HG03095 (cell line): ENCODE measurements around the gene PLEKHM1.
A peak's percentile ranks its signal among the peaks of the same experiment; 100 is the strongest.
"Not testable (repeated sequence)": the region's sequence is repeated elsewhere in the genome, so short reads cannot be mapped to it uniquely, and the experiment has no call there.

Experiments
- ATAC-seq: cut with Tn5 transposase; IDR thresholded peaks from one replicate; pipeline ENCODE4 v1.9.1; 2021; ENCODE audit warnings: moderate library complexity; ENCODE audit not compliant: unreplicated experiment

PLEKHM1 gene

GRCh38 chr17:45461524-45462327, 28.8 kb downstream of the PLEKHM1 start:
- peak; percentile 90 for ATAC-seq

GRCh38 chr17:45460422-45460821, 30.1 kb downstream of the PLEKHM1 start:
- ATAC-seq, result not testable (repeated sequence)

GRCh38 chr17:45454341-45454740, 36.2 kb downstream of the PLEKHM1 start:
- not testable (repeated sequence) for ATAC-seq

DNA sequence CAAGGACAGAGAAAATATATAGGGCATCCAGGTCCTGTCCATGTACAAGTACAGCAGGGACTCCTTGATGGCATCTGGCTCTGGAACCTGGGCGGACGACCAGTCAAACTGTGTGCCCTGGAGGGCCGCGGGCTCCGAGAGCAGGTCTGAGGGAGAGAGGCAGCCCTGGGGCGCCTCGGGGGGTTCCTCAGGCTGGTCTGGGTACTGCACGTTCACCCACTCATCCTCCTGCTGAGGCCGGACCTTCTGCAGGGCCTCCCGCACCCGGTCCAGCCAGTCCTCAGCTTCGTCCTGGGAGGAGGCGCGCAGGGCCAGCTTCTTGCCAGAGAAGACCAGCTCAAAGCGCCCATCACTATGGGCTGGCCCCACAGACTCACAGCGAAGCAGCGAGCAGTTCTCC, 36.8 kb downstream of the PLEKHM1 start:
- ATAC-seq, result not testable (repeated sequence)

- not testable (repeated sequence) for ATAC-seq
Measured at GRCh38 chr17:45453225-45453534, 37.3 kb downstream of the PLEKHM1 start.

GRCh38 chr17:45452329-45453224, 37.9 kb downstream of the PLEKHM1 start:
- not testable (repeated sequence) for ATAC-seq

DNA sequence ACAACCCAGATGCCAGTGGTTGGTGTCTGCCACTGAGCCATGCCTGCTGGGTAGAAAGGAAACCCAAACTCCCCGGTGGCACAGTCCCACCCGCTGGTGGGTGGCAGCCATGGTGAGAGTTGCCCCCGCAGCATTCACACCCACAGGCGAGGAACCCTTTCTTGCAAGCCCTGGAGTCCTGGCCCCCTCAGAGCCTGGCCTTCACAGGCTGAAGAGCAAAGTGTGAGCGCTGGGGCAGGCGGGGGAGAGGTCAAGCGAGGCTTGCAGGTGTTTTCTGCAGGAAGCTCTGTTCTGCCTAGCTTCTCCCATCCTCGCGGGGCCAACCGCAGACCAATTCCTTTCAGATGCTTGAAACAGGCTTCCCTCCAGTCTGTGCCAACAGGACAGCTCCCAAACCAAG, 38.9 kb downstream of the PLEKHM1 start:
- not testable (repeated sequence) for ATAC-seq

GRCh38 chr17:45451131-45451530, 39.4 kb downstream of the PLEKHM1 start:
- ATAC-seq, result no peak

DNA sequence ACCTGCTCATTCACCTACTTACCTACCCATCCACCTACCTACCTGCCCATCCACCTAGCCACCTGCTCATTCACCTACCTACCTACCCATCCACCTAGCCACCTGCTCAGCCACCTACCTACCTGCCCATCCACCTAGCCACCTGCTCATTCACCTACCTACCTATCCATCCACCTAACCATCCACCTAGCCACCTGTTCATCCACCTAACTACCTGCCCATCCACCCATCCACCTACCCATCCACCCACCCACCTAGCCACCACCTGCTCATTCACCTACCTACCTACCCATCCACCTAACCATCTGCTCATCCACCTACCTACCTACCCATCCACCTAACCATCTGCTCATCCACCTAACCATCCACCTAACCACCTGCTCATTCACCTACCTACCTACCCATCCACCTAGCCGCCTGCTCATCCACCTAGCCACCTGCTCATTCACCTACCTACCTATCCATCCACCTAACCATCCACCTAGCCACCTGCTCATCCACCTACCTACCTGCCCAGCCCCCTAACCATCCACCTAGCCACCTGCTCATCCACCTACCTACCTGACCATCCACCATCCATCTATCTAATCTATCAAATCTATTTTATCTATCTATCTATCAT, 40.7 kb downstream of the PLEKHM1 start:
- not testable (repeated sequence) for ATAC-seq

GRCh38 chr17:45449260-45449659, 41.3 kb downstream of the PLEKHM1 start:
- not testable (repeated sequence) for ATAC-seq

DNA sequence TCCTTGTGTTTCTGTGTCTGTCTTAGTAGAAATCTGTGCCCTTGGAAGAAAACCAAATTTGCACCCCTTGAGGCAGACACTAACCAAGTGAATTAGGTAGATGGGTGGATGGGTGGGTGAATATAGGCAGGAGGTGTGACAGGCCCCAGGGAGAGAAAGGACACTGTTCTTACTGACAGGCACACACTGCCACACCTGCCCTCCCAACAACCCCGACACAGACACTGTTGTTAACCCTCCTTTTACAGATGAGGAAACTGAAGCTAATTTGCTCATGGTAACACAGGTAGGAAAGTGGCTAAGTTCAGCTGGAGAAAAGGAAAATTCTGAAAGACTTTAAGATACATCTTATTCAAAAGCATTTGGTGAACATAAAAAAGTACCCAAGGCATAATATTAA, 42.0 kb downstream of the PLEKHM1 start:
- ATAC-seq, result not testable (repeated sequence)

- not testable (repeated sequence) for ATAC-seq
Measured at GRCh38 chr17:45448066-45448465, 42.5 kb downstream of the PLEKHM1 start.

DNA sequence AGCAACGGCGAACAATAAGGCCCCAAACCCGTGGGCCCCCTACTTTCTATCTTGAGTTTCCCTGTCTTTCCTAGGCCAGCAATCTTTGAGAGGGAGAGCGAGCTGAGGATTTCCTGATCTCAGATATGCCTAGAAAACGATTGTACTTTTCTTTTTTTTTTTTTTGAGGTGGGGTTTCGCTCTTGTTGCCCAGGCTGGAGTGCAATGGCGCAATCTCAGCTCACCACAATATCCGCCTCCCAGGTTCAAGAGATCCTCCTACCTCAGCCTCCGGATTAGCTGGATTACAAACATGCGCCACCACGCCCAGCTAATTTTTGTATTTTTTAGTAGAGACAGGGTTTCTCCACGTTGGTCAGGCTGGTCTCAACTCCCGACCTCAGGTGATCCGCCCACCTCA, 42.9 kb downstream of the PLEKHM1 start:
- not testable (repeated sequence) for ATAC-seq

DNA sequence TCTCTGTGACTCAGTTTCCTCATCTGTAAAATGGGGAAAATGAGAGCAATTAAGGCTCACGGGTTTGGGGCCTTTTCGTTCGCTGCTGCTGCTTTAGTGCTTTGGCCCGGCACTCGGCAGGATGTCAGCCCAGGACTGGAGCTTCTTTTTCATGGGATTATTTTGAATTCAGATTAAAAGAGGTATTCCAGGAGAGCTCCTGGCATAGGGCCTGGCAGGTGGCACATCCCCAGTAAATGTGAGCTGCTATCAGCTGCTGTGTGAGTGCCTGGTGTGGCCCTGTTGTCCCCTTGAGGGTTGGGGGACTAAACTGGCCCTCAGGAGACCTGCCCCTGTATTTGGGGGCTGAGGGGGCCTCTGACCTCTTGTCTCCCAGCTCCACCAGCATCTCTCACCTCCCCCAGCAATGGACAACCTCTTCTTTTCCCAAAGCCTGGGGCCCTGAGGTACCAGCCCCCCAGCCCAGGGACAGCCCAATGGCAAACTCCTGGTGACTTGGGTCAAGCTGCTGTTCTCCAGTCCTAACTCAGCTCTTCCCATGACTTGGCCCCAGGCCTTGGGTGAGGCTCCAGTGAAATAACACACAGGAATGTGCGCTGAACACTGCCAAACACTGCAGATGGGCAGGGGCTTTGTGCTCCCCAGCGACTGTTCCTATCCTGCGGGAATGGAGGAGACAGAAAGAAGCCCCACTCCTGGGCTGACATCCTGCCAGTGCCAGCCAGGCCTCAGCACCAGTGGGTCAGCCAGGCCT, 43.5 kb downstream of the PLEKHM1 start:
- ATAC-seq, result not testable (repeated sequence)

DNA sequence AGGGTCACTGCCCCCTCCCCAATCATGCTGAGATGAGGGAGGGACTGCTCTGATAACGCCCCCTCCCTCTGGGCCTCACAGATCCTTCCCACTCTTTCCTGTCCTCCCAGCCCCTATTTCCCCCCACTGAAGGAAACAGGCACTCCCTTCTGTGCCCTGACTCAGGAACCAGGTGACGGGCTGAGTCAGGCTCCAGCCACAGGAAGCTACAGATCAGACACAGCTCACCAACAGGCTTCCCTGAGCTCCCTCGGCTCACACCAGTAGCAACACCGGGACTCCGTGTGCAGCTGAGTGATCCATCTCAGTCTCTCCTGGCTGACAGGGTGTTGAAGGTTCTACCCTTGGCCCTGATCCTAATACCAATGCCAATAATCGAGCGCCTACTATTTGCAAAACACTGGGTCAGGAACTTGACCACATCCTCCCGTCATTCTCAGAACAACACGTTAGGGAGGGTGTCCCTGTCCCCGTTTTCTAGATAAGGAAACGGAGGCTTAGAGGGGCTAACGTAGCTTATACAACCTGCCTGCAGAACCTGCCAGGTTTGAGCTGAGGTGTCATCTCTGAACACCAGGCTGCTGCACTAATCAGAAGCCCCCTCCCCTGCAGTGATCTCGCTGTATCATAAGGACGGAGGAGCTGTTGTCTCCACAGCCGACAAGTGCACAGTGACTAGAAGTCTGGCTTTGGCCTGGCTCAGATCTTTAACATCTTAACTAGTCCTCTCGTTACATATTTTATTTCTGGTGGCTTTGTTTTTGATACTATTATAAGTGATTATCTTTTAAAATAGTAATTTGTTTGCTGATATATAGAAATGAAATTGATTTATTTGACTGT, 44.4 kb downstream of the PLEKHM1 start:
- not testable (repeated sequence) for ATAC-seq

GRCh38 chr17:45444856-45445820, 45.4 kb downstream of the PLEKHM1 start:
- not testable (repeated sequence) for ATAC-seq

DNA sequence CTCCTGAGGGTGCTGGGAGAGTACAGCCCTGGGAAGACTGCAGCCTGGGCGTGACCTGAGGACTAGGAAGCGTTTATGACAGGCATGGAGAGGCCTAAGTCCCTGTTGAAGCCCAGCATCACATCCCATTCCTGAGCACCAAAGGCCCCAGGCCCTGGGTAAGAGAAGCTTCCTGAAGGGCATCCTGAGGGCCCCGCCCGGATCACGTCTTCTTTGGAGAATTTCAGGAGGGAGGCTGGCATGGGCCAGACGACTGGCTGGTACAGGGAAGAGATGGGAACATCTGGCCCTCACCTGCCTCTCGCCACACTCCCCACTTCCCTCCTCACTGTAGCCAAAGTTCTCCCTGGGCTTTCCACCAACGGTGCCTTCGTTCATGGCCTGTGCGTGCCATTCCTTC, 46.2 kb downstream of the PLEKHM1 start:
- not testable (repeated sequence) for ATAC-seq

DNA sequence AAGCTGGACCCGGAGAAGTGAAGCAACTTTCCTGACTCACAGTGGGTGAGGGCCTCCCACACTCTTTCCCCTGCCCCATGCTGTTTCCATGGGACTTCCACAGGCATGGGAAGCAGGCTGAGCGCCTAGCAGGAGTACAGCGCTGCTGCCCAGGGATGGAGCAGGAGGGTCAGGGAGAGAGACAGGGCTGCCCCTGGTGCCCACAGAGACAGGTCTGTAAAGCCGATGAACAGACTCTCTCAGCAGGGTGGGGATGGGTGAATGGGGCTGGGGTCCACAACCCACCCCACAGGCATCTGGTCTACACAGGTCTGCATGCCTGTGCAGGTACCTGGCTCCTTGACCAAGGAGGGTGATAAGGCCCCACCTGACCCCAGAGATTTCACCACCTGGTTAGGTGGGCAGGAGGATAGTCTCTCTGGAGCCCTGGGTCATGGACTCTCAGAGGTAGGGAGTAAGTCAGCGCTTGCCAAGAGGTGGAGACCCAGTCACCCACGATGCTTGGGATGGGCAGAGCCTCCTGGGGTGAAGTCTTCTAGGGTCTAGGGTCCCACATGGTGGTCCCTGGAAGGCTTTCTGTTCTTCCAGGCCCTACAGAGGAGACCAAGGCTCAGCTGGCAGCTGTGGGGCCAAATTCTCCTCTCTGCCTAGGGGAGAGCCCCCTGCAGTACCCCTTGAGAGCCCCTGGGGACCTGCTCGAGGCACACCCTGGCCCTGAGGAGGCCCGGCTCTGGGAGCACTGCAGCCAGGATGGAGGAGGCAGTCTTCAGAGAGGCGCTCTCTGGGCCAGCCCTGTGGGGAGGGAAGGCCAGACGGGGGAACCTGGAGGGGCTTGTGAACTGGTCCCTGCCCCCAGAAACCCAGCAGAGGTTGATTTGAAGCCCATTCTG, 46.9 kb downstream of the PLEKHM1 start:
- ATAC-seq, result not testable (repeated sequence)
